GM18498 (cell line): ENCODE results near the gene CUTA.
A peak's percentile ranks its signal among the peaks of the same experiment; 100 is the strongest.

ENCODE experiments used
- ATAC-seq: cut with Tn5 transposase; IDR thresholded peaks from one replicate; pipeline ENCODE4 v1.9.1; 2021; ENCODE audit warnings: mild to moderate bottlenecking, moderate library complexity; ENCODE audit not compliant: unreplicated experiment

CUTA gene

GRCh38 chr6:33417903-33418689, at the start of gene CUTA:
Gene CUTA (minus strand): TSS chr6:33418107. CDS start chr6:33418000, 107 bp downstream.
- ATAC-seq: peak; percentile 85

- no peak for ATAC-seq
Observed at GRCh38 chr6:33467091-33467490, 49.2 kb upstream of the CUTA start.

GRCh38 chr6:33466075-33466735, 48.3 kb upstream of the CUTA start:
- ATAC-seq: no peak

- ATAC-seq: no peak
Observed at GRCh38 chr6:33459226-33459625, 41.3 kb upstream of the CUTA start.

GRCh38 chr6:33458676-33459075, 40.8 kb upstream of the CUTA start:
- no peak for ATAC-seq

- ATAC-seq: no peak
Observed at GRCh38 chr6:33456156-33456555, 38.2 kb upstream of the CUTA start.

- ATAC-seq: no peak
Observed at GRCh38 chr6:33455051-33455450, 37.1 kb upstream of the CUTA start.

- ATAC-seq: peak; percentile 99
Observed at GRCh38 chr6:33454009-33454946, 36.4 kb upstream of the CUTA start, which contains the start of gene ZBTB9. Gene ZBTB9 (plus strand): TSS chr6:33454576. CDS start chr6:33455101, 525 bp downstream.

GRCh38 chr6:33453393-33454008, 35.6 kb upstream of the CUTA start:
- ATAC-seq: no peak

- ATAC-seq: no peak
Observed at GRCh38 chr6:33452496-33452895, 34.6 kb upstream of the CUTA start.

- no peak for ATAC-seq
Observed at GRCh38 chr6:33451606-33452005, 33.7 kb upstream of the CUTA start.

GRCh38 chr6:33450434-33450833, 32.5 kb upstream of the CUTA start:
- no peak for ATAC-seq

GRCh38 chr6:33446356-33446755, 28.4 kb upstream of the CUTA start:
- ATAC-seq: no peak

GRCh38 chr6:33445119-33445603, 27.3 kb upstream of the CUTA start:
- no peak for ATAC-seq

- no peak for ATAC-seq
Observed at GRCh38 chr6:33443619-33444504, 26.0 kb upstream of the CUTA start.

GRCh38 chr6:33443025-33443424, 25.1 kb upstream of the CUTA start:
- ATAC-seq: no peak

- ATAC-seq: no peak
Observed at GRCh38 chr6:33442283-33442682, 24.4 kb upstream of the CUTA start.

GRCh38 chr6:33441457-33441856, 23.6 kb upstream of the CUTA start:
- ATAC-seq: no peak

- no peak for ATAC-seq
Observed at GRCh38 chr6:33440649-33441309, 22.9 kb upstream of the CUTA start.
